ENCODE data around the gene CLDN5.

- no peak for TF ChIP-seq CTCF (IDR thresholded peaks at IDR 0.05; ENCODE audit: borderline replicate concordance, extremely low read depth, low read length, poor library complexity, severe bottlenecking)
- TF ChIP-seq EZH2 (IDR thresholded peaks at IDR 0.05; ENCODE audit: borderline replicate concordance, low read depth, low read length, severe bottlenecking) = no peak
These were observed 1.9 kb downstream of the CLDN5 start for GRCh38 chr22:19522190-19522880.

All from DND-41 (cell line).